GM23338 (cell line): ENCODE data around the gene APC. TPM values are rescaled to one million over a fixed set of nuclear protein-coding genes. Genes with fewer than 3 reads are reported as not detected.

ENCODE experiments used
- ATAC-seq: fragments of 200-7000 bp; cut with Tn5 transposase; 3 replicates; pipeline ENCODE4 v1.9.1; 2020
- DNase-seq: peaks from one replicate; pipeline ENCODE4 v3.0.0-alpha.2; 2015; ENCODE audit warnings: low spot score
- H2AFZ ChIP-seq: fragments of 200-600 bp; sonication (generic); 2 replicates; pipeline ENCODE4 v1.8.0; 2016; ENCODE audit warnings: antibody characterized with exemption, mild to moderate bottlenecking, moderate library complexity
- H3F3A ChIP-seq: fragments of 200-600 bp; sonication (generic); replicated peaks from 2 replicates; pipeline ENCODE4 v1.8.0; 2017; ENCODE audit warnings: antibody characterized with exemption, mixed run types, low read depth
- H3K27ac ChIP-seq: fragments of 200-600 bp; sonication (generic); 2 replicates; pipeline ENCODE4 v1.6.1; 2016; ENCODE audit warnings: low read depth
- H3K27me3 ChIP-seq: fragments of 200-600 bp; sonication (generic); 2 replicates; pipeline ENCODE4 v1.8.0; 2016; ENCODE audit warnings: mild to moderate bottlenecking, mixed run types, moderate library complexity; ENCODE audit not compliant: insufficient read depth
- H3K36me3 ChIP-seq: fragments of 200-600 bp; sonication (generic); 2 replicates; pipeline ENCODE4 v1.8.0; 2016; ENCODE audit warnings: mild to moderate bottlenecking; ENCODE audit not compliant: insufficient read depth
- H3K4me1 ChIP-seq: fragments of 200-600 bp; sonication (generic); 2 replicates; pipeline ENCODE4 v1.8.0; 2016; ENCODE audit warnings: mild to moderate bottlenecking, moderate library complexity; ENCODE audit not compliant: insufficient read depth
- H3K4me2 ChIP-seq: fragments of 200-600 bp; sonication (generic); 2 replicates; pipeline ENCODE4 v1.7.1; 2017; ENCODE audit warnings: mixed run types
- H3K4me3 ChIP-seq: fragments of 200-600 bp; sonication (generic); 2 replicates; pipeline ENCODE4 v1.6.1; 2016; ENCODE audit warnings: mixed run types
- H3K79me2 ChIP-seq: fragments of 200-600 bp; sonication (generic); replicated peaks from 2 replicates; pipeline ENCODE4 v1.8.0; 2017; ENCODE audit warnings: mild to moderate bottlenecking; ENCODE audit not compliant: insufficient read depth
- H3K9me2 ChIP-seq: fragments of 200-600 bp; sonication (generic); 2 replicates; pipeline ENCODE4 v1.8.0; 2017; ENCODE audit not compliant: insufficient read depth
- H4K20me1 ChIP-seq: fragments of 200-600 bp; sonication (generic); replicated peaks from 2 replicates; pipeline ENCODE4 v1.8.0; 2017; ENCODE audit warnings: mild to moderate bottlenecking; ENCODE audit not compliant: insufficient read depth
- H3K27ac Mint-ChIP-seq: 2 replicates; pipeline ENCODE4 v1.8.0; 2020; ENCODE audit warnings: inconsistent platforms, mild to moderate bottlenecking, moderate library complexity, mixed read lengths
- H3K27me3 Mint-ChIP-seq: 3 replicates; pipeline ENCODE4 v1.8.0; 2022; ENCODE audit warnings: low read depth, mild to moderate bottlenecking, moderate library complexity, mixed read lengths, inconsistent platforms; ENCODE audit not compliant: insufficient read depth, poor library complexity
- H3K36me3 Mint-ChIP-seq: 3 replicates; pipeline ENCODE4 v1.8.0; 2021; ENCODE audit warnings: low read depth, mild to moderate bottlenecking, inconsistent platforms, moderate library complexity, mixed read lengths
- H3K4me1 Mint-ChIP-seq: 3 replicates; pipeline ENCODE4 v1.8.0; 2020; ENCODE audit warnings: mild to moderate bottlenecking, inconsistent platforms, mixed read lengths
- H3K4me3 Mint-ChIP-seq: 3 replicates; pipeline ENCODE4 v1.8.0; 2021; ENCODE audit warnings: moderate library complexity, mild to moderate bottlenecking, inconsistent platforms, mixed read lengths
- H3K9me3 Mint-ChIP-seq: 3 replicates; pipeline ENCODE4 v1.8.0; 2020; ENCODE audit warnings: moderate library complexity, mild to moderate bottlenecking, inconsistent platforms, mixed read lengths
- CTCF ChIP-seq, 2 experiments: fragments of 200-600 bp in 1 of 2; sonication (generic) in 1 of 2; conservative IDR thresholded peaks; 2 replicates each; pipeline versions ENCODE4 v1.5.1 to v1.6.1; 2016 to 2017; ENCODE audit warnings: antibody characterized with exemption in 2 of 2, low read depth in 2 of 2, mild to moderate bottlenecking in 2 of 2, moderate library complexity in 1 of 2
- ETS1 ChIP-seq: IDR thresholded peaks from 2 replicates; pipeline ENCODE4 v1.6.1; 2016; ENCODE audit warnings: antibody characterized with exemption
- EZH2 ChIP-seq: fragments of 200-600 bp; sonication (generic); IDR thresholded peaks from one replicate; pipeline ENCODE4 v1.8.0; 2017; ENCODE audit warnings: antibody characterized with exemption, mild to moderate bottlenecking, low read depth; ENCODE audit not compliant: unreplicated experiment
- EZH2phosphoT487 ChIP-seq: fragments of 200-600 bp; sonication (generic); IDR thresholded peaks from one replicate; pipeline ENCODE4 v1.8.1; 2018; ENCODE audit warnings: antibody characterized with exemption; ENCODE audit not compliant: unreplicated experiment
- NANOG ChIP-seq: IDR thresholded peaks from 2 replicates; pipeline ENCODE4 v1.6.1; 2016; ENCODE audit warnings: antibody characterized with exemption, borderline replicate concordance
- ZNF462 ChIP-seq: fragments of 250-450 bp; sonication (Bioruptor Pico); IDR thresholded peaks from 2 replicates; pipeline ENCODE4 v1.5.0; 2020; ENCODE audit warnings: mild to moderate bottlenecking, moderate library complexity
- polyA plus RNA-seq: library from polyadenylated mRNA; unstranded; fragments of >200 nt; fragmentation: Nextera tagmentation; extraction: Ambion mirVana; gene quantifications from 2 replicates; pipeline ENCODE4 v1.2.1, GENCODE V29; 2016
- total RNA-seq: library from RNA; depleted of rRNA; stranded (reverse); fragments of >200 nt; shearing (Covaris generic); gene quantifications from 2 replicates; pipeline ENCODE4 v1.2.3, GENCODE V29; 2014

APC gene
- total and polyA plus RNA-seq, 2 experiments from 2014 or later, result 42.4 to 62.9 TPM

- TF ChIP-seq ZNF462 (CRISPR knock-in tag) (no peak), ETS1 (no peak), NANOG (no peak)
These were observed 73.3 kb downstream of the APC start (continued) for GRCh38 chr5:112811023-112811422.

GRCh38 chr5:112812549-112812948 is 74.9 kb downstream of the APC start:
- Mint-ChIP-seq H3K27me3 (peaks cover 4% of the 10 kb centered on the region), H3K27ac (peak overlapping the region; percentile 28; the same call in 1 of the 2 replicates), H3K4me3 (no peak overlapping the region), H3K36me3 (peaks cover 45% of the 10 kb centered on the region), H3K9me3 (no peaks in the 10 kb centered on the region), H3K4me1 (no peaks in the 10 kb centered on the region)
- Histone ChIP-seq H3K27me3 (no peaks in the 10 kb centered on the region), H3K79me2 (no peaks in the 10 kb centered on the region), H2AFZ (no peak overlapping the region), H3K4me1 (no peaks in the 10 kb centered on the region), H3K4me3 (no peak overlapping the region), H4K20me1 (no peaks in the 10 kb centered on the region), H3K27ac (no peak overlapping the region), H3K4me2 (no peak overlapping the region), H3K9me2 (no peaks in the 10 kb centered on the region), H3F3A (no peaks in the 10 kb centered on the region), H3K36me3 (no peaks in the 10 kb centered on the region; the same call in 1 of the 2 replicates)
- ATAC-seq (no peak), DNase-seq (no peak)
- TF ChIP-seq EZH2 (no peak), EZH2phosphoT487 (no peak), CTCF (conservative IDR thresholded peaks at IDR 0.05; ENCODE audit: low read depth in 2 of 2) (no peak), NANOG (no peak), ZNF462 (CRISPR knock-in tag) (no peak)
